ENCODE data around the gene PPM1E.
"Not testable (repeated sequence)": the region's sequence is repeated elsewhere in the genome, so short reads cannot be mapped to it uniquely, and the experiment has no call there.

The PPM1E gene

DNA sequence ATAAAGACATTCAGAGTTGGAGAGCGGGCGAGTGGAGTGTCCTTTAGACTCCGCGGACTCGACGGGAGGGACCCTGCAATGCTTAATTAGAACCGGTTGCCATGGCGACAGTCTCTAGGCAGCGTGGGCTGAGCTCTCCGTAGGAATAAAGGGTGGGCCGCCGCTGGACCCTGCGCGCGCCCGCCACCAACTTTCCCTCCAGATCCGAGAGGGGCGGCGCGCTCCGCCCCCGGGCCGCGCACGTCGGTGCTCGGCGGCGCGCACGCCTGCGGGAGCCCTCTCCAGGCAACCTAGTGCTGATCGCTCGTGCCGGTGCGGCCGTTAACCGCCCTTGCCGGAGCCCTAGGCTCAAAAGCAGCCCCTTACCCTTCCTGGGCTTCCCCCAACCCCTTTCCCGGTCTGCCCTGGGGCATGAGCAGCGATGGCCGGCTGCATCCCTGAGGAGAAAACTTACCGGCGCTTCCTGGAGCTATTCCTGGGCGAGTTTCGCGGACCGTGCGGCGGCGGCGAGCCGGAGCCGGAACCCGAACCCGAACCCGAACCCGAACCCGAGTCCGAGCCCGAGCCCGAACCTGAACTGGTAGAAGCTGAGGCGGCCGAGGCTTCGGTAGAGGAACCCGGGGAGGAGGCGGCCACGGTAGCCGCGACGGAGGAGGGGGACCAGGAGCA is at the start of gene PPM1E:
Gene PPM1E, plus strand, starts transcription at position 278 of the 669 bp plus-strand sequence.
- DNase-seq (ENCODE audit: low spot score), result peak; percentile 26

- no peak for DNase-seq (ENCODE audit: low spot score)
These were observed 49.1 kb upstream of the PPM1E start for GRCh38 chr17:58706351-58707140.

- DNase-seq (ENCODE audit: low spot score), result peak; percentile 63
These were observed 44.6 kb upstream of the PPM1E start for GRCh38 chr17:58710948-58711552.

DNA sequence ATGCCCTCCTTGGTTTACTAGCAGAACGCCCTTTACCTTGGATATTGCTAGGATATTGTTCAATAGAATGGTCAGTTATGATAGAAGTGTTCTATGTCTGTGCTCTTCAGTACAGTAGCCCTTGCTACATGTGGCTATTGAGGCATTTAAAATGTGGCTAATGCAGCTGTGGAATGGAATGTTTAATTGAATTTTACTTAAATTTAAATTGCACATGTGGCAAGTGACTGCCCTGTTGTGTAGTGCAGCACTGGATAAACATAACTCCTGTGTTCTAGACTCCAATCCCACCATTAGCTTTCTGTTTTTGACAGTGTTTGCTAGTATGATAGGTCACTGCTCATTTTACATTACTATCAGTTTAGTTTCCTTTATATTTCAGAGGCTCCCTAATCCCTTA is 33.4 kb upstream of the PPM1E start:
- DNase-seq (ENCODE audit: low spot score), result no peak

GRCh38 chr17:58722696-58723095 is 33.0 kb upstream of the PPM1E start:
- no peak for DNase-seq (ENCODE audit: low spot score)

GRCh38 chr17:58728798-58729197 is 26.9 kb upstream of the PPM1E start:
- no peak for DNase-seq (ENCODE audit: low spot score)

GRCh38 chr17:58730937-58731336 is 24.7 kb upstream of the PPM1E start:
- DNase-seq (ENCODE audit: low spot score), result no peak

DNA sequence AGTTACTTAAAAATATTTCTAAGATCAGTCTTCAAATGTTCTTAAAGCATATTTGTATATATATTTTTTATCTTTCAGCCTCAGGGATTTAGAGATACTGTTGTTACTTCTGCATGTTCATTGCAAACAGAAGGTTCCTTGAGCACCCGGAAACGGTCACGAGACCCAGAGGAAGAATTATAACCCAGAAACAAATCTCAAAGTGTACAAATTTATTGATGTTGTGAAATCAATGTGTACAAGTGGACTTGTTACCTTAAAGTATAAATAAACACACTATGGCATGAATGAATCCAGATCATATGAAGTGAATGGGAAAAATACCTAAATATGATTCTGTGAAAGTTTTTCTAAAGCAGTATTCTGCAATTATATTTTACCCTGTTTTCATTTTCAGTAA is 21.6 kb upstream of the PPM1E start:
- no peak for DNase-seq (ENCODE audit: low spot score)

- no peak for DNase-seq (ENCODE audit: low spot score)
These were observed 20.8 kb upstream of the PPM1E start for GRCh38 chr17:58734811-58735210.

DNA sequence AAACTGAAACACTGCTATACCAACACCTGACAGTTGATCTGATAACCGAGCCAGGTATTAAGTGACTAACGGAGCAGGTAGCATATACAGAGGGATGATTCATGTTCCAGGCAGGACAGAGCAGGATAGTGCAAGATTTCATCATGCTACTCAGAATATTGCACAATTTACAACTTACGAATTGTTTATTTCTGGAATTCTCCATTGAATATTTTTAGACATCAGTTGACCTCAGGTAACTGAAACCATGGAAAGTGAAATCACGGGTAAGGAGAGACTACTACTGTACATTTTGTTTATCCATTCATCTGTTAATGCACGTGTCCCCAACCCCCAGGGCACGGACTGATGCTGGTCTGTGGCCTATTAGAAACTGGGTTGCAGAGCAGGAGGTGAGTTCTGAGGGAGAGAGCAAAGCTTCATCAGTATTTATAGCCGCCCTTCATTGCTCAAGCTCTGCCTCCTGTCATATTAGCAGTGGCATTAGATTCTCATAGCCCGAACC is 14.5 kb upstream of the PPM1E start:
- DNase-seq (ENCODE audit: low spot score), result no peak

- DNase-seq (ENCODE audit: low spot score), result no peak
These were observed 8.0 kb upstream of the PPM1E start for GRCh38 chr17:58747674-58748073.

GRCh38 chr17:58749627-58750026 is 6.0 kb upstream of the PPM1E start:
- not testable (repeated sequence) for DNase-seq (ENCODE audit: low spot score)

- DNase-seq (ENCODE audit: low spot score), result no peak
These were observed 2.6 kb upstream of the PPM1E start for GRCh38 chr17:58753026-58753425.

GRCh38 chr17:58755269-58755576 is 431 bp upstream of the PPM1E start:
- DNase-seq (ENCODE audit: low spot score), result no peak

GRCh38 chr17:58756246-58757161 is 850 bp downstream of the PPM1E start:
- DNase-seq (ENCODE audit: low spot score), result peak; percentile 25

- DNase-seq (ENCODE audit: low spot score), result no peak
These were observed 1.5 kb downstream of the PPM1E start for GRCh38 chr17:58757162-58757613.

- no peak for DNase-seq (ENCODE audit: low spot score)
These were observed 3.2 kb downstream of the PPM1E start for GRCh38 chr17:58758890-58759289.

DNA sequence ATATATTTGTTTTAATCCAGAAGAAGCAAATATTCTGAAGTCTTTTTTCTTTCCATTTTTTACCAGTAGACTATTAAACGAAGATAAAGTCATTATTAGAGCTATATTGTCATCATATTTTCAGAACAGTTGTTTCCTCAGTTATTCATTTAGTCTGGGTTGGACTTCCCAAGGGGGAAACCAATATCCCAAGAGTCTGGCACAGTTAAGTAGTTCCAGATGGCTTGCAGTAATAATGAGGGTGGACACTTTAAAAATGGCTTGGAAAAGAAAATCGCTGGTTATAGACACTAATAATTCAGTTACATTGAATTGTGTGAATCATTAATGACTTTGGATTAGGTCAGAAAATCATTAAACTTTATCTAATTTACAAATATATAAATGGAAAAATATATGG is 3.9 kb downstream of the PPM1E start:
- DNase-seq (ENCODE audit: low spot score), result no peak

DNA sequence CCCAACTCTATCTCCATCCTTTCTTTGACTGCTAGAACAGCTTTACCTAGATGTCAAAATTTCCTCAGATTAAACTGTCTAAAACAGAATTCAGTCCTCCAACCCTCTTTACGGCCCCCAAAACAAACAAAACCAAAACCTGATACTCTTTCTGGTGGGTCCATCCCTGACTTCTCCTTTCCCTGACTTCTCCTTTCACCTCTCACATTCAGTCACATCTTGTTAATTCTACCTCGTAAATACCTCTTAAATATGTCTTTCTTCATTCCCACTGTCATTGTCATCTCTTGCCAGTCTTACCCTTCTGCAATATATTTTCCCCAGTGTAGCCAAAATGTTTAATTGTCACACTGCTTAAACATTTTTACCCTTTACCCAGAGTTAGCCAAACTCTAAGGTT is 4.6 kb downstream of the PPM1E start:
- DNase-seq (ENCODE audit: low spot score), result no peak

DNA sequence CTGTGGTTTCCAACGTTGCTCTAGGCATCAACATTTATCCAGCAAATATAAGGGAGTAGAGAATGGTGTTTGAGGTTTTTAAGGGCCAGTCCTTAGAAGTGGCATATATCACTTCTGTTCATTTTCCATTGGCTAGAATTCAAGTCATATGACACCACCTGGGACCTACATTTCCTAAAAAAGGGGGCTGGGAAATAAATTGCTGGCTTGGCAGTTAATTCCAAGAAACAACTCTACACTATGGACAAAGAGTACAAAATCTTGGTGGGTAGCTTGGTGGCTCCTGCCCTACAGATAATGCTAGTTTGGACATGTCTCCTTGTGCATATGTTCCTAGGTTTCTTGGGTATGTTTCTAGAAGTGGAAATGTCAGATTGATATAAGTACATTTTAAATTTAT is 7.6 kb downstream of the PPM1E start:
- no peak for DNase-seq (ENCODE audit: low spot score)

DNA sequence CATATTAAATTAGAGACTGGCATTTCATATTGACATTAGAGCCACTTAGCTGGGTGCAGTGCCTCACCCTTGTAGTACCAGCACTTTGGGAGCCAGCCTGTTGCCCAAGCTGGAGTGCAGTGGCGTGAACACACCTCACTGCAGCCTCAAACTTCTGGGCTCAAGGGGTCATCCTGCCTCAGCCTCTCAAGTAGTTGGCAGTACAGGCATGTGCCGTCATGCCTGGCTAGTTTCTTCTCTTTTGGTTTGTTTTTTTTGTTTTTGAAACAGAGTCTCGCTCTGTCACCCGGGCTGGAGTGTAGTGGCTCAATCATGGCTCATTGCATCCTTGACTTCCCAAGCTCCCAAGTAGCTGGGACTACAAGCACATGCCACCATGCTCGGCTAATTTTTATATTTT is 8.7 kb downstream of the PPM1E start:
- no peak for DNase-seq (ENCODE audit: low spot score)

GRCh38 chr17:58778482-58778881 is 22.8 kb downstream of the PPM1E start:
- DNase-seq (ENCODE audit: low spot score), result not testable (repeated sequence)
